Measurements from ENCODE around the gene DYNC1I2.

DNA sequence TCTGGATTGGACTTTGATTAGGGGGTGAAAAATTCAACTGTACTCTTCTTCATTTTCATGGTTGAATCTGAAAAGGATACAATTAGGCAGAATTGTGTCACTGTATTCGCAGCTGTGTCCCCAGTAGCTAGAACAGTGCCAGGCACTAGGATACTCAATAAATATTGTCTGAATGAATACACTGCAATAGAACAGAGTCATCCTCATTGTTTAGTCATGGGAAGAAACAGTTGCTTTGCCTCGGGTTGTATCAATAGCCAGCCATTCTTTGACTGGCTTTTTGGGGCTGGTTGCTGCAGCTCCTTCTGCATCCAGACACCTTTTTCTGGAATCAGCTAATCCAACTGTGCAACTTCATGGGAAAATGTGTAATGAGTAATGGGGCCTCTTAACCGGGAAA is 18.1 kb upstream of the DYNC1I2 start:
- TF ChIP-seq POLR2AphosphoS5 (IDR thresholded peaks at IDR 0.05; ENCODE audit: insufficient read depth in 1 of 2, low read depth in 1 of 2) (no peak), POLR2A (IDR thresholded peaks at IDR 0.05) (no peak)
- TF ChIP-seq, protein P1, sequence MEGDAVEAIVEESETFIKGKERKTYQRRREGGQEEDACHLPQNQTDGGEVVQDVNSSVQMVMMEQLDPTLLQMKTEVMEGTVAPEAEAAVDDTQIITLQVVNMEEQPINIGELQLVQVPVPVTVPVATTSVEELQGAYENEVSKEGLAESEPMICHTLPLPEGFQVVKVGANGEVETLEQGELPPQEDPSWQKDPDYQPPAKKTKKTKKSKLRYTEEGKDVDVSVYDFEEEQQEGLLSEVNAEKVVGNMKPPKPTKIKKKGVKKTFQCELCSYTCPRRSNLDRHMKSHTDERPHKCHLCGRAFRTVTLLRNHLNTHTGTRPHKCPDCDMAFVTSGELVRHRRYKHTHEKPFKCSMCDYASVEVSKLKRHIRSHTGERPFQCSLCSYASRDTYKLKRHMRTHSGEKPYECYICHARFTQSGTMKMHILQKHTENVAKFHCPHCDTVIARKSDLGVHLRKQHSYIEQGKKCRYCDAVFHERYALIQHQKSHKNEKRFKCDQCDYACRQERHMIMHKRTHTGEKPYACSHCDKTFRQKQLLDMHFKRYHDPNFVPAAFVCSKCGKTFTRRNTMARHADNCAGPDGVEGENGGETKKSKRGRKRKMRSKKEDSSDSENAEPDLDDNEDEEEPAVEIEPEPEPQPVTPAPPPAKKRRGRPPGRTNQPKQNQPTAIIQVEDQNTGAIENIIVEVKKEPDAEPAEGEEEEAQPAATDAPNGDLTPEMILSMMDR (IDR thresholded peaks at IDR 0.05), result no peak
